HG03354 (cell line): ENCODE data around the gene ITGB2.
"Not testable (repeated sequence)": the region's sequence is repeated elsewhere in the genome, so short reads cannot be mapped to it uniquely, and the experiment has no call there.

ENCODE experiments used
- ATAC-seq: cut with Tn5 transposase; IDR thresholded peaks from one replicate; pipeline ENCODE4 v1.9.1; 2021; ENCODE audit warnings: mild to moderate bottlenecking; ENCODE audit not compliant: unreplicated experiment, poor library complexity, severe bottlenecking

ITGB2 gene

GRCh38 chr21:44929799-44930542 lies 9.3 kb upstream of the ITGB2 start:
- no peak for ATAC-seq

DNA sequence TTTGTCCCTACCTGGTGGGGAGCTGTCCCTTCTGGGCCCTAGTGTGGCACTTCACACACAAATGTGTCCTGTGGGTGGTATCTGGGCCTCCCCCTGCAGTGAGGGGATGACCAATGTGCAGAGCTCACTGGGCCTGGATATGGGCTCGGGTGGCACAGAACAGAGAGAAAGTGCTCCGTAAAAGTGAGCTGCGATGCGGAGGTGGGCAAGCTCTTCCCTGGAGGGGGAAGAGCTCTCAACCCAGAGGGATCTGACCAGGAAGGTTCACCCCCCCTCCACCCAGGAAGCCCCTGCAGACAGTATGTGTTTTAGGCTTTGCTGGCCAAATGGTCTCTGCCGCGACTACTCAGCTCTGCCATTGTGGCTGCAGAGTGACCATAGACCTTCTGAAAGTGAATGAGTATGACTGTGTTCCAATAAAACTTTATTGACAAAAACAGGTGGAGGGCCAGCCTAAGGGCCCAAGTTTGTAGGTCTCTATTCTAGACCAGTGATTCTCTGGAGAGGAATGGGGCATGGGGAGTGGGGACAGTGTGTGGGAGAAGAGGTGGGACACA lies 8.6 kb upstream of the ITGB2 start:
- no peak for ATAC-seq

DNA sequence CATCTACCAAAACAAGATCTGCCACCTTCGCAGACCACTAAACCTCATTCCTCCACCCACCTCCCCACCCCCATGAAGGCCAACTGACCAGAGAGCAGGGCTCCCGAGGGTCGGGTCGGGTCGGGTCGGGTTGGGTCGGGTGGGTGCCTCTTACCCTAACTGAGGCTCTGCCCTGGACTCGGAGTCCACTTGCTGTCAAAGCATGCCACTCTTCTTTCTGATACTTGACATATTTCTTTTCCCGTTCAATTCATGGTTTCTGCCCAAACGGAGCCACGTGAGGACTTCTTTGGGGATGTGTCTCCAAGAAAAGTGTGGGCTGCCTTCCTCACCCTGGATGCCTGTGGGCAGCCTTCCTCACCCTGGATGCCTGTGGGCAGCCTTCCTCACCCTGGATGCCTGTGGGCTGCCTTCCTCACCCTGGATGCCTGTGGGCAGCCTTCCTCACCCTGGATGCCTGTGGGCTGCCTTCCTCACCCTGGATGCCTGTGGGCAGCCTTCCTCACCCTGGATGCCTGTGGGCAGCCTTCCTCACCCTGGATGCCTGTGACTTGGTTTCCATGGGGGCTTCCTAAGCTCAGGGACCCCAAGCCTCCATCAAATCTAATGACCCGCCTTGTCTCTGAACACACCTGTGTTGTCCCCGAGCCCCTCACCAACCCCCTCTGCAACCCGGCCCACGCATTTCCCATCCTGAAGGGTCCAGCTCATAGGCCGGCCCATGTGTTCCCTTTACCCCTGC lies 8.0 kb upstream of the ITGB2 start:
- ATAC-seq, result not testable (repeated sequence)

DNA sequence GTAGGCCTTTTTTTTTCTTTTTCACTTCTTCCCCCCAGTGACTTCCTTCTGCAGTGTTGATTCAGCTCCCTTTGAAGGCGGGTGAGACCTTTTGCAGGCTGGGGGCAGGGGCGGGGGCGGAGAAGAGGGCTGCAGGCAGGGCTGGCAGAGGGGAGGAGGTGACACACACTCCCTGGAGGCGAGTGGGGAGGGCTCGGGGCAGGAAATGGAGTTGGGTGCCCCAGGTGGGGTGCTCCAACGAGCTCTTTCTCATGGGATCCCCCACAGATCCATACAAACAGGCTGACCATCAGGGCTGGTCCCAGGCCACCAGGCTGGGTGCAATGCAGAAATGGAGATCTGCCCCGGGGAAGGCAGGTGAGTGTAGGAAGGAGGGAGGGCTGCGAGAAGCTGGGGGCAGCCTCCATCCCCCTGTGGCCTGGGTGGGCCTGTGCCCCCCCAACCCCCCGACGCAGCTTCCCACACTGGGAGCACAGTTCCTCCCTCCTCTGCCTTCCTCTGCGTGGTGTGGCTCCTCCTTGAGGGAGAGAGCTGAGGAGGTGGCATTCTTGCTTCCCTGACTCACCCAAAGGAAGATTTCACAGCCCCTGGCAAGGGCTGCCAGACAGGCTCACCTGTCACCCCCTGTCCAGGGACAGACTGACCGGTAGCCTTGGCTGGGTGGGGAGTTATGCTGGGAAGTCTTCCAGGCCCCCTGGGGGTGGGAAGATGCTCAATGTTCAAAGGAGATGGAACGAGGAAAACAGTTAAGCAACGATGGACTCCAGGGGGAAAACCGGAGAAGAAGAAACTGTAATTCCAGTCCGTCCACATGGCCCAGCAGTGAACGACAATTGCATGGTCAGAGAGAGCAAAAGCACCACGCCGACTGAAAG lies 7.1 kb upstream of the ITGB2 start:
- ATAC-seq, result peak; percentile 36

DNA sequence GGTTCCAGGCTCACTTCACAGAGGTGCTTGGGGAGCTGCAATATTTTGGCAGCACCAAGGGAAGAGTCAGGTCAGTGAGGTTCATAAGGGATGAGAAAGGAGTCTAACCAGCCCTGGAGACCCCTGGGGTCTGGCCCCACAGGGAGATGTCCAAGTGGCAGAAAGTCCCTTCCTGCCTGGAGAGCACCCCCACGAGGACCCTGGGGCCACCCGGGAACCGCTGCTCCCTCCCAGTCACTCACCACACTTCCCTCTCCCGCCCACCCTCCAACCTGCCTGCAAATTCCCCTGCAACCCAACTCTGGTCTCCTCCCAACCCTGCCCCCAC lies 6.5 kb upstream of the ITGB2 start:
- ATAC-seq, result no peak

GRCh38 chr21:44926331-44927101 lies 5.8 kb upstream of the ITGB2 start:
- no peak for ATAC-seq

- no peak for ATAC-seq
Measured at GRCh38 chr21:44925378-44925755, 4.7 kb upstream of the ITGB2 start.

DNA sequence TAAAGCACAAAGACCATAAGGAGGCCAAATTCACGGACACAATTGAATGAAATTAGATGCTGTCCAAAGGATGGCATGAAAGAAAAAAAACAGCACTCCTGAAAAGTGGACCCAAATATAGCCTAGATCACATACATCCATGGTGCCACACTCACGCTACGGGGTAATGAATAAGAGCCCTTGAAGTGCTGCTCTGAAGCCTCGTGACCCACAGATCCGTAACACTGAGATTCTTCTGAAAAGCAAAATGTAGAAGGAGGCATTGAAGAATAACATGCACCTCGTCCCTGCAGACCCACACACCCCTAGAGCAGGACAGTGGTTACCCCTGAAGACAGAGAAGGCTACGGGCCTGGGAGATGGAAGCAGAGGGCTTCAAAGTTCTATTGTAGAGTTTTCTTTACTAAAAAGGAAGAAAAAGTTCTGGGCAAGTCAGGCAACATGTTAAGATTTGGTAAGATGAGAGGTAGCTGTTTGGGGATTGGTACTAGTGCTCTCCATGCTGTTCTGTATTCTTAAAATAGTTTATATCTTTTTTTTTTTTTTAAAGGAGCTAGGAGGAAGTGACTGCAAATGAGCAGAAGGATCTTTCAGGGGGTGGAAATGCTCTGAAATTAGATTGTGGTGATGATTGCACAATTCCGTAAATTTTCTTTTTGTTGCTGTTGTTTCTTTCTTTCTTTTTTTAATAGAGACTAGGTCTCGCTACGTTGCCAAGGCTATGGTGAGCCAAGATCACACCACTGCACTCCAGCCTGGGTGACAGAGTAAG lies 4.1 kb upstream of the ITGB2 start:
- no peak for ATAC-seq

DNA sequence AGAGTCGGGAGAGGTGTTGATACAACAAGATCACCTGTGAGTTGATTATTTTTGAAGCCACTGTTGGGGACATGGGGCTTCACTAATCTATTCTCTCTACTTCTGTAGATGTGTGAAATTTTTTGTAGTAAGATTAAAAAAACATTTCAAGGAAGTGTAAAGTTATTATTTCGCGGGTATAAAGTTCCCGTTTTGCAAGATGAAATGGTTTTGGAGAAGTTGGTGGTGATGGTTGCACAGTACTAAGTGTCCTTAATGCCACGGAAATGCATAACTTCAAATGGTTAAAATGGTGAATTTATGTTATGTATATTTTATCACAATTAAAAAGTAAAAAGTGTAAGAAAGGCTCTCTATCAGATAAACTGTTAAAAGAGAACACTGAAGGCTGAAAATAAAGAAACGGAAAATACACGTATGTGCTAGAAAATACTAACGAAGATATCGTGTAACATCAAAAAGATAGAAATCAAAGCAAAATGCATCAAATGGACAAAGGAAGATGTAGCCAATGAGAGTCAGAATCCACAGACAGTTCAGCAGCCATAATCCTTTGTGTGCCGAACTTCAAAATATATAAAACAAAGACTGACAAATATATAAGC lies 2.9 kb upstream of the ITGB2 start:
- no peak for ATAC-seq

DNA sequence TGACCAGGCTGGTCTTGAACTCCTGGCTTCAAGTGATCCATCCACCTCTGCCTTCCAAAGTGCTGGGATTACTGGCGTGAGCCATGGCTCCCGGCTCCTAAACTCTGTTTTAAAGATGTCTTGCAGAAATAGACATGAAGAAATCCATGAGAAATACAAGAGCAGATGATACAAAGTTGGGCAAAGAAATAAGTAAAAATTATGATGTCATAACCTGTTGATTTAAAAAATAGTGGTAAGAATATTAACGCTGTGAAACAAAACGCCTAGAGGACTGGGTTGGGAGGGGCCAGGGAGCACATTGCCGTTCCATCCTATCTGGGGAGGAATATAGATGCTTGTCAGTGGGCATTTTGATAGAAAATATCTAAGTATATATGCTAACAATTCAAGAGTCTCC lies 1.2 kb upstream of the ITGB2 start:
- no peak for ATAC-seq

DNA sequence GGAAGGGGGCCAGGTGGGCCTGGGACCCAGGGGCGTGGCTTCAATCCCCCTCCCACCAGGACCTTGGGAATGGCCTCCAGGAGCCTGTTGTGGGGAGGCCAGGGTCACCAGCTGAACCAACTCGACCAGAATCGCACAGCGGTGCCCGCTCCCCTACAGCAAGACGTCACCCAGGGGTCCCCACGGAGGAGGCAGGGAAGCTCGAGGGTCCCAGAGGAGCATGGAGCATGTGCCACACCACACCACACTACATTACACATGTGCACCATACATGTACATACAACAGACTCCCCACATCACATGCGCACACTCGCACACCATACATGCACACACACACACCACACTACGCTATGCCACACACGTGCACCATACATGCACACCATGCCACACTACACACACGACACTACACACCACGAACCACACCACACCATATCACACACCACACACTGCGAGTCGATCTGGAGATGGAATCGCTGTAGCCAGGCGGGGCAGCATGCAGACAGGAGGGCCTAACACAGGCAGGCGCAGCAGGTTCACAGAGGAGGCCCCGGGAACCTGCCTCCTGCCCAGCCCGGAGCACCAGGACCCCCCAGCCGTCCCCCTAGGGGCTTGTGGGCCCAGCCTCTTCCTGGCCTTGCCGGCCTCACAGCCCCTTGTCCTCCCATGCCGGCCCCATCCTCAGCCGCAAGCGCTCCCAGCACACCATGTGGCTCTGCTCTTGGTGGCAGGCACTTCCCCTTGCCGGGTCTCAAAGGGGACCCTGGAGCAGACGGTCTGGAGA lies 596 bp downstream of the ITGB2 start:
- ATAC-seq, result peak; percentile 21

DNA sequence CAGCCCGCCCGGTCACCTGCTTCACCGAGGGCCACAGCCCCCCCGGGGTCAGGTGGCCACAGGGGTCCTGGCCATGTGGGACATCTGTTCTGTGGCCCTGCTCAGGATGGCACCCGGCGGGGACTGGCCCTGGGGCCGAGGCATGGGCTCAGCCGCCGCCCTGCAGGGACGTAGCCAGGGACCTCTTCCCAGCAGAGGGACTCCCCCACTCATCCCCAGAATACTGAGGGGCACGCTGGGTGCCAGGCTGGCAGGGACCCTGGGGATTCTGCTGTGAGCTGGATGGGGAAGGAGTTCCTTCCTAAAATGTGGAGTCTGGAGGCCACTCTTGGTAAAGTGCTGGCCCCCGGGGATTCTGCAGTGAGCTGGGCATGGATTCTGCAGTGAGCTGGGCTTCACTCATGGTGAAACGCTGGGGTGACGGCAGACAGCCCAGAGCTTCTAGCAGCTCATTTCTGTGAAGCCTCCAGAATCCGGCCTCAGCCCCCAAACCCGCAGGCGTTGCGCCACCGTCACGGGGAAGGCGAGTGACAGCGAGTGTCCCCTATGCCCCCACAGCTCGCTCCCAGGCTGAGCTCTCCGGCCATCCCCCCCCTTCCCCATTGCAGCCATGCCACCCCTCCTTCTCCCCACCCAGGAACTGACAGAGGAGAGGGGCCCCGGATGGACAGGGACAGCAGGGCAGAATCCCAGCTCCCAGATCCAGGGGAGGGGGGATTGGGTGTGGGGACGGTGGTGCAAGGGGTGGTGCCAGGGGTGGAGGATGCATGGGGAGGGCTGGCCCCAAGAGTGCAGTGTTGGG lies 1.4 kb downstream of the ITGB2 start:
- no peak for ATAC-seq

GRCh38 chr21:44918581-44919033 lies 2.1 kb downstream of the ITGB2 start:
- no peak for ATAC-seq

DNA sequence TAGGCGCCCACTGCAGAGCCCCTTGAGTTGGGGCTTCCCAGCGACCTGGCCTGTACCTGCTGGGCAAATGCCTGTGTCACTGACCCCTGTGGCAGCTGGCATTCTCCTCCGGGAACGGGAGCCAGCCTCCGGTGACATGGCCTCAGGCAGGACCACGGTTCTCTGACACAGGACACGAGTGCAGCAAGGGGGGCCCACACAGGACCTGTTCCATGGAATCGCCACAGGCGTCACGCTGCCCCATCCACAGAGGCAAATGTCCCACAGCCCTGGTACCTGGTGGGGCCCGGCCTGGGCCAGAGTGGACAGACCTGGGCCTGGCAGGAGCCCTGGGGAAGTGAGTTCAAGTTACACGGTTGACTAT lies 2.6 kb downstream of the ITGB2 start:
- ATAC-seq, result no peak

GRCh38 chr21:44917446-44918106 lies 3.1 kb downstream of the ITGB2 start:
- no peak for ATAC-seq

GRCh38 chr21:44916965-44917364 lies 3.7 kb downstream of the ITGB2 start:
- ATAC-seq, result no peak
